Measurements from ENCODE around the gene NGEF.

Gene NGEF

GRCh38 chr2:232967474-232967873 is 45.6 kb downstream of the NGEF start:
- TF ChIP-seq, protein P1, sequence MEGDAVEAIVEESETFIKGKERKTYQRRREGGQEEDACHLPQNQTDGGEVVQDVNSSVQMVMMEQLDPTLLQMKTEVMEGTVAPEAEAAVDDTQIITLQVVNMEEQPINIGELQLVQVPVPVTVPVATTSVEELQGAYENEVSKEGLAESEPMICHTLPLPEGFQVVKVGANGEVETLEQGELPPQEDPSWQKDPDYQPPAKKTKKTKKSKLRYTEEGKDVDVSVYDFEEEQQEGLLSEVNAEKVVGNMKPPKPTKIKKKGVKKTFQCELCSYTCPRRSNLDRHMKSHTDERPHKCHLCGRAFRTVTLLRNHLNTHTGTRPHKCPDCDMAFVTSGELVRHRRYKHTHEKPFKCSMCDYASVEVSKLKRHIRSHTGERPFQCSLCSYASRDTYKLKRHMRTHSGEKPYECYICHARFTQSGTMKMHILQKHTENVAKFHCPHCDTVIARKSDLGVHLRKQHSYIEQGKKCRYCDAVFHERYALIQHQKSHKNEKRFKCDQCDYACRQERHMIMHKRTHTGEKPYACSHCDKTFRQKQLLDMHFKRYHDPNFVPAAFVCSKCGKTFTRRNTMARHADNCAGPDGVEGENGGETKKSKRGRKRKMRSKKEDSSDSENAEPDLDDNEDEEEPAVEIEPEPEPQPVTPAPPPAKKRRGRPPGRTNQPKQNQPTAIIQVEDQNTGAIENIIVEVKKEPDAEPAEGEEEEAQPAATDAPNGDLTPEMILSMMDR (IDR thresholded peaks at IDR 0.05; ENCODE audit: borderline replicate concordance, insufficient read depth, low read depth, low read length), result no peak
- no peak overlapping the region for H3K4me3 ChIP-seq (ENCODE audit: low read depth, low read length)

DNA sequence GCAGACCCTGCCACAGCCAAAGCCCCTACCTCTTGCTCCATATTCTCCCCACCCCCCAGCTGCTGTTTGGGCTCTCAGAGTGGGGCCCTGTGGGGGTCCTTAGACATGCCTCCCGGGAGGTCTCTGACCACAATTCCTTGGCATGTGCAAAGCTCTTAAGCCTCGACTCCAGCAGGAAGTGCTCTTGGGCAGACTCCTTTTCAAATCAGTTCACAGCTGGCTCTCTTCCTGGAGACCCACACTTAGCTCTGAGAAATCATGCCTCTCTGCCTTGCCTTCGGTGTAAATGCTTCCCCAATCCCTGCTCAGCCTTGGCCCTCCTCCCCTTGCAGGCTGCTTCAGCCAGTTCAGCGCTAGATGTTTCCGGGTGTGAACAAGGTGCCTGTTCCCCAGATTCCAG is 46.9 kb downstream of the NGEF start:
- TF ChIP-seq, protein P1 (IDR thresholded peaks at IDR 0.05; ENCODE audit: borderline replicate concordance, insufficient read depth, low read depth, low read length), result no peak
- H3K4me3 ChIP-seq (ENCODE audit: low read depth, low read length), result no peak overlapping the region

- TF ChIP-seq, protein P1 (IDR thresholded peaks at IDR 0.05; ENCODE audit: borderline replicate concordance, insufficient read depth, low read depth, low read length), result no peak
- H3K4me3 ChIP-seq (ENCODE audit: low read depth, low read length), result no peak overlapping the region
Measured at GRCh38 chr2:232963913-232964312, 49.1 kb downstream of the NGEF start.

DNA sequence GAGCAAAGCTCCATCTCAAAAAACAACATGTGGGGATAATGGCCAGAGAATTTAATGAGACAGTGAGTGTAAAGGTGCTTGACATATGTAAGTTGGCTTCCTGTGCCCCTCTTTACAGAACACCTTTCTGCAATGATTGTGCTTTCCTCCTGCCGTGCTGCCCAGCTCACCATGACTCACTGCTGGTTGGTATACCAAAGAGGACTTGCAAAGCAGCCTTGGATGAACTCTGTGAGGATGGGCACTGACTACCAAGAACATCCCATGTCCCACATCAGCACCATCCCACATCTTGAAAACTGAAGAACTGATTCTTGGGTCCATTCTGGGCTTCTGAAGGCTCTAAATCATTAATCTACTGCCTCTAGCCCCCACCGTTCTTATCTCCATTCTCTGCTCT is 52.2 kb downstream of the NGEF start:
- TF ChIP-seq, protein P1 (IDR thresholded peaks at IDR 0.05; ENCODE audit: borderline replicate concordance, insufficient read depth, low read depth, low read length), result no peak

DNA sequence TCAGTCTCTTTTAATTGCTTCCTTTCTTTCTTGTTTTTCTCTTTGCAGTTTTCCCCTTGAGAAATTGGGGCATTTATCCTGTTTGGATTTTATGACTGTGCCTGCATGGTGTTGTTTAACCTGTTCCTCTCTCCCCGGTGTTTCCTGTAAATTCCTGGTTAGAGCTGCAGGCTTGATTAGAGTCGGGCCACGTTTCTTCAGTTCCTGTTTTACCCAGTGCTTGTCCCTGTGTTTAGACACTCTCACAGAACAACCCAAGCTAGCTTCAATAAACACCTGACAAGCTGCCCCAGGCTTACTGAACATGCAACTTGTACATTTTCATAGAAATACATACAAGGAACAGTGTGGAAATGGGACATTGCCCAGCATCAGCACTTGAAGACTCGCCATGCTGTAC is 53.9 kb downstream of the NGEF start:
- TF ChIP-seq, protein P1 (IDR thresholded peaks at IDR 0.05; ENCODE audit: borderline replicate concordance, insufficient read depth, low read depth, low read length), result no peak
- H3K4me3 ChIP-seq (ENCODE audit: low read depth, low read length), result no peak overlapping the region

More for the DNA sequence above, 52.2 kb downstream of the NGEF start:
- H3K4me3 ChIP-seq (ENCODE audit: low read depth, low read length), result no peak overlapping the region

- H3K4me3 ChIP-seq (ENCODE audit: low read depth, low read length), result no peak overlapping the region
- TF ChIP-seq, protein P1 (IDR thresholded peaks at IDR 0.05; ENCODE audit: borderline replicate concordance, insufficient read depth, low read depth, low read length), result no peak
Measured at GRCh38 chr2:232957657-232958090, 55.4 kb downstream of the NGEF start.

DNA sequence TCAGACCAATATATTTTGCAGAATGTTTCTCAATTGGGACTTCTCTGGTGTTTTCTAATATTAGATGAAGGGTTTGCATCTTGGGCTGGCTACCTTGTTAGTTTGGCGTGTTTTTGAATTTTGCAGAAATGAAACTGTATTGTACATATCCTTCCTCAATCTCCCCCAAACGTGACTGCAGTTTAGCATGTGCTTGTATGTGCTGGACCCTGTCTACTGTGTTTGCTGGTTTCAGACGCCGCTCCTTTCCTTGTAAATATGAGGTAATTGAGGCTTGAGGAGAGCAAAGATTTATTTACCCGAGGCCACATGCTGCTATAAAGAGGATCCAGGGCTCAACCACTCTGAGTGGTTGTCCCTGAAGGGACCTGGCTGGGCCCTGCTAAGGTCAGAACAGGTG is 57.2 kb downstream of the NGEF start:
- TF ChIP-seq, protein P1 (IDR thresholded peaks at IDR 0.05; ENCODE audit: borderline replicate concordance, insufficient read depth, low read depth, low read length), result no peak
- H3K4me3 ChIP-seq (ENCODE audit: low read depth, low read length), result no peak overlapping the region
